Skeletal muscle satellite cell (primary cell): Measurements from ENCODE around the gene E2F3.

Source experiments
- H3K27me3 ChIP-seq: 2 replicates; pipeline ENCODE4 v1.7.0; 2013; ENCODE audit warnings: low read length; ENCODE audit not compliant: control insufficient read depth, insufficient read depth
- H3K36me3 ChIP-seq: 2 replicates; pipeline ENCODE4 v1.7.0; 2013; ENCODE audit warnings: mild to moderate bottlenecking, control low read depth, low read length; ENCODE audit not compliant: insufficient read depth
- H3K4me1 ChIP-seq: 2 replicates; pipeline ENCODE4 v1.7.0; 2013; ENCODE audit warnings: low read length; ENCODE audit not compliant: control insufficient read depth, insufficient read depth
- H3K4me2 ChIP-seq: 2 replicates; pipeline ENCODE4 v1.7.0; 2013; ENCODE audit warnings: mild to moderate bottlenecking, low read length
- H3K4me3 ChIP-seq: 2 replicates; pipeline ENCODE4 v1.7.0; 2013; ENCODE audit warnings: low read length
- H3K9ac ChIP-seq: 2 replicates; pipeline ENCODE4 v1.7.0; 2013; ENCODE audit warnings: mild to moderate bottlenecking, low read depth, low read length, moderate library complexity
- H3K9me3 ChIP-seq: replicated peaks from 2 replicates; pipeline ENCODE4 v1.7.0; 2013; ENCODE audit warnings: mild to moderate bottlenecking, control low read depth, low read length

E2F3 gene

DNA sequence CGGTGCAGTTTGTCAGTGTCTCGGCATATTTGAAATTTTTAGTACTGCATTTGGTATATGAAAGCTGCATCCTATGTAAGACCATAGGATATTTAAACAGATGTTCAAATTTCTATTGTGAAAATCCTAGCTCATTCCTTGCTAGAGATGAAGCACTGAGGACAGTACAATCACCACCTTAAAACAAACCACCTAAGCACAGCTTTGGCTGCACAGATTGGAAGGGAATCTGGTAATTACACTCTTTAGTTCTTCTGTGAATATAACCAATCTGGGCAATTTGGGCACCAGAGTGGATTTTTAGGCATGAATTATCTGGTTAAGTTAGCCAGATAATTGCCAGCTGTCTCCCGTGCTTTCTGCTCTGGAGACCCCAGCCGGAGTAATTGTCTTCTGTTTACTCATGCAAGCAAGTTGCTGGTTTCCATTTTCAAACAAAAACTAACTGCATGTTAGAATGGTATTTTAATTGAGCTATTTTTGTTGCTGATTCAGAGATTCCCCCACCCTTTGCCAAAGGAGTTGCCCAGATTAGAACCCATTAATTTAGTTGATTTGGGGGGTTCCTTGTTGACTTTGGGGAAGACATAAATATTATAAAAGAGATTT is 36.9 kb downstream of the E2F3 start:
- Histone ChIP-seq H3K9ac (no peak overlapping the region), H3K36me3 (peaks cover 31% of the 10 kb centered on the region), H3K4me1 (peaks cover 5% of the 10 kb centered on the region), H3K9me3 (no peaks in the 10 kb centered on the region), H3K4me2 (no peak overlapping the region), H3K4me3 (no peak overlapping the region), H3K27me3 (no peaks in the 10 kb centered on the region)

GRCh38 chr6:20439558-20439957 is 37.9 kb downstream of the E2F3 start:
- no peaks in the 10 kb centered on the region for H3K27me3 ChIP-seq
- H3K4me2 ChIP-seq = no peak overlapping the region
- H3K4me3 ChIP-seq = no peak overlapping the region
- H3K4me1 ChIP-seq = peaks cover 5% of the 10 kb centered on the region
- no peaks in the 10 kb centered on the region for H3K9me3 ChIP-seq
- H3K36me3 ChIP-seq = peaks cover 31% of the 10 kb centered on the region
- no peak overlapping the region for H3K9ac ChIP-seq

DNA sequence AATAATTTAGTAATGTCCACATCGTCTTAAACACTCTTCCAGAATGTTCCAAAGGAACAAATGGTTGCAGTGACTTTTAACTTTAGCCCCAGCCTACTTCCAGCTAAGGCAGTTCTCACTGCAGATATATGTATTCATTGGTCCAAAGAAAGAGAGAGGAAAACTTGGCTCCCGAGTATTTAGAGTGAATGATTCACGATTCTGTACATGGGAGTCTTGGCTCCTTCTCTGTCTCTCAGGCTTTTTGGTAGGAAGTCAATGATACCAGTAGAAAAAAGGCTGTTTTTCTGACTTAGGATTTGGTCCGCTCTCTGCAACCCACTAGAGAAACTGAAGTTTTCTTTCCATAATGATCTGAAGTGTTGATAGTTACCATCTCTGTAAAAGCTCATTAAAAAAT is 38.6 kb downstream of the E2F3 start:
- H3K36me3 ChIP-seq = peaks cover 31% of the 10 kb centered on the region

GRCh38 chr6:20441236-20441635 is 39.6 kb downstream of the E2F3 start:
- H3K9me3 ChIP-seq = no peaks in the 10 kb centered on the region
- no peak overlapping the region for H3K4me3 ChIP-seq
- H3K27me3 ChIP-seq = no peaks in the 10 kb centered on the region
- H3K9ac ChIP-seq = no peak overlapping the region
- H3K4me2 ChIP-seq = no peak overlapping the region
- peaks cover 5% of the 10 kb centered on the region for H3K4me1 ChIP-seq
- peaks cover 31% of the 10 kb centered on the region for H3K36me3 ChIP-seq

More for the DNA sequence above, 38.6 kb downstream of the E2F3 start:
- H3K9me3 ChIP-seq = no peaks in the 10 kb centered on the region
- H3K9ac ChIP-seq = no peak overlapping the region
- peaks cover 5% of the 10 kb centered on the region for H3K4me1 ChIP-seq
- H3K4me3 ChIP-seq = no peak overlapping the region
- H3K27me3 ChIP-seq = no peaks in the 10 kb centered on the region
- no peak overlapping the region for H3K4me2 ChIP-seq

GRCh38 chr6:20441921-20442320 is 40.2 kb downstream of the E2F3 start:
- Histone ChIP-seq H3K9ac (no peak overlapping the region), H3K9me3 (no peaks in the 10 kb centered on the region), H3K4me2 (no peak overlapping the region), H3K36me3 (peaks cover 31% of the 10 kb centered on the region), H3K4me3 (no peak overlapping the region), H3K27me3 (no peaks in the 10 kb centered on the region), H3K4me1 (peaks cover 5% of the 10 kb centered on the region)

DNA sequence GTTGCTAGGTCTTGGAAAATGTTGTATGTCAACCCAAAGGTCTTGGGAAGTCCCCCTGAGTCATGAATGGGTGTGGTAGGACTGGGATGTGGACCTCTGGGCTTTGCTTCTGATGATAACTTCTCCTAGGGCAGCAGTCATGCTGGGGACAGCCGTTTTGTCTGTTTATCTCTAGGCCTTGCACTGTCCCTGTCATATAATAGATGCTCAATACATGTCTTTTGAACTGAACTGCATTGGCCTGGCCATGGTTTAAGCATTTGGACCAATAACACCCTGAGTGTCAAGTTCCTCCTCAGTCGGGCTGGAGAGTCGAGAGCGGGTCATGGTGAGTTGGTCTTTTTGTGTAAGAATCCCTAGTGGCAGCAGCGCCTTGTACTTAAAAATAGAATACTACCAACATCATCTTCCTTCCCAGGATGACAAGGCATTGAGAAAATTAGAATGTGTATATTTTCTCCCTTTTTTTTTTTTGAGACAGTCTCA is 43.1 kb downstream of the E2F3 start:
- Histone ChIP-seq H3K9me3 (no peaks in the 10 kb centered on the region), H3K27me3 (no peaks in the 10 kb centered on the region), H3K36me3 (peaks cover 19% of the 10 kb centered on the region), H3K4me1 (no peaks in the 10 kb centered on the region), H3K4me3 (no peak overlapping the region), H3K4me2 (no peak overlapping the region), H3K9ac (no peak overlapping the region)

- Histone ChIP-seq H3K27me3 (no peaks in the 10 kb centered on the region), H3K4me3 (no peak overlapping the region), H3K4me1 (no peaks in the 10 kb centered on the region), H3K4me2 (no peak overlapping the region), H3K36me3 (peaks cover 2% of the 10 kb centered on the region), H3K9me3 (no peaks in the 10 kb centered on the region), H3K9ac (no peak overlapping the region)
Observed at GRCh38 chr6:20447157-20447556, 45.5 kb downstream of the E2F3 start.

DNA sequence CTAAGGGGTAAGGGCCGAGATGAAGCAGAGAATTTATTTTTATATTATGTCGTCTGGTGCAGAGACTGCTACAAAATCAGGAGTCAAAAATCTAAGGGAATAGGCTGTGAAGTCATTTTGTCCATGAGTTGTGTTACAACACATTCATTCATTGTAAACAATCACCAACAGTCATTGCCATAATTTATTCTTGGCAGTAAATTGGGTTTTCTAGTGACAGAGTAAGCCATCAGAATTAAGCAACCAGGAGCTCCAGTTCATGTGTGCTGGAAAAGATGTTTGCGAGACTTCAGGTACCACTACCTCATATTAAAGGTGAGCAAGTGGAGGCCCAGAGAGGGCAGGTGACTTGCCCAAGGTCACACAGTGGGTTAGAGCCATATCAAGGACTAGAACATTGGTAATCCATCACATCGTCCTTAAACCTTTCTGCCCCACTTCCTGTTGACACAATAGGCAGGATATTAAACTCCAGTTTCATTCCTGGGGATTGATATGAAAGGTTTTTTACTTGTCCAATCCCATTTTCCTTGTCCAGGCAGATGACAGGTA is 46.0 kb downstream of the E2F3 start:
- Histone ChIP-seq H3K4me3 (no peak overlapping the region), H3K9ac (no peak overlapping the region), H3K27me3 (no peaks in the 10 kb centered on the region), H3K4me1 (no peaks in the 10 kb centered on the region), H3K9me3 (no peaks in the 10 kb centered on the region), H3K36me3 (no peaks in the 10 kb centered on the region), H3K4me2 (no peak overlapping the region)

GRCh38 chr6:20448828-20449227 is 47.1 kb downstream of the E2F3 start:
- H3K27me3 ChIP-seq = no peaks in the 10 kb centered on the region
- H3K36me3 ChIP-seq = no peaks in the 10 kb centered on the region
- H3K4me2 ChIP-seq = no peak overlapping the region
- H3K4me3 ChIP-seq = no peak overlapping the region
- no peak overlapping the region for H3K9ac ChIP-seq
- H3K9me3 ChIP-seq = no peaks in the 10 kb centered on the region
- no peaks in the 10 kb centered on the region for H3K4me1 ChIP-seq

- peaks cover 10% of the 10 kb centered on the region for H3K36me3 ChIP-seq
- no peaks in the 10 kb centered on the region for H3K9me3 ChIP-seq
- H3K4me2 ChIP-seq = no peak overlapping the region
- peaks cover 4% of the 10 kb centered on the region for H3K4me1 ChIP-seq
- H3K4me3 ChIP-seq = no peak overlapping the region
- no peak overlapping the region for H3K9ac ChIP-seq
- H3K27me3 ChIP-seq = no peaks in the 10 kb centered on the region
Observed at GRCh38 chr6:20454204-20454824, 52.6 kb downstream of the E2F3 start.

DNA sequence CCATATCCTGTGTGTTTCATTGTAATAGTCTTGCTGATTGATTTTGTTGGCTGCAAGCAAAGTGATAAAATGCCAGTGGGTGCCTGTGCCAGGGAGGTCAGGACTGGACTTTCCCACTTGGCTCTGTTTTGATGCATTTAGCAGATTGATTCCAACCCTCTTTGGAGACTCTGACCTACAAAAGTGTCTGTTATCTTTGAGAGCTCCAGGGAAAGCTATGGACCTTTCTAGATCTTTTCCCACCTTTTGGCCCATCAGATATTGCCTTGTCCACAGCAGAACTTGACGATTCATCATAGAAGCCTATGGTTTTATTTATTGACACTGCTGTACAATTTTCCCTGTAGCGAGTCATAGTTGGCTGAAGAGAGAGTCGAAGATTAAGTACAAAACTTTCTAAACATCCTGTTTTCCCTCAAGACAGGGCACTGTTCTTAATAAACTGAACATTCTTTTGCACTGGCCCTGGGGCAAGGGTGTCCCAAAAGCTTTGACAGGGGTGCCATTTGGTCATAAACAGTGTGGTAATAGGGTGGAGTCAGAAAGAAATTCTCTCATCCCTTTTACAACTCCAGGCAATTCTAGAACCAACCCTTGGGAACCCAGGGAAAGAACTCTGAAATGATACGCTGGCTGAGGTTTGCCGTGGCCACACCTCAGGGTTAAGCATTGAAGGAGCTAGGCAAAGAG is 53.7 kb downstream of the E2F3 start:
- Histone ChIP-seq H3K9ac (no peak overlapping the region), H3K9me3 (no peaks in the 10 kb centered on the region), H3K4me3 (no peak overlapping the region), H3K4me1 (peaks cover 4% of the 10 kb centered on the region), H3K4me2 (peak overlapping the region; percentile 2), H3K27me3 (no peaks in the 10 kb centered on the region), H3K36me3 (peaks cover 10% of the 10 kb centered on the region)
